HL-60 (cell line): ENCODE data around the gene ULK2.

Experiments
- CTCF ChIP-seq: IDR thresholded peaks from one replicate; pipeline ENCODE4 v1.5.1; 2011; ENCODE audit warnings: low read length, control low read depth, inconsistent platforms; ENCODE audit not compliant: insufficient read depth
- GABPA ChIP-seq: IDR thresholded peaks from 2 replicates; pipeline ENCODE4 v1.6.1; 2012; ENCODE audit warnings: low read depth
- POLR2AphosphoS5 ChIP-seq: IDR thresholded peaks from 2 replicates; pipeline ENCODE4 v1.6.1; 2012; ENCODE audit warnings: low read depth
- REST ChIP-seq: IDR thresholded peaks from 2 replicates; pipeline ENCODE4 v1.6.1; 2012; ENCODE audit warnings: low read depth; ENCODE audit not compliant: insufficient replicate concordance
- SPI1 ChIP-seq: IDR thresholded peaks from 2 replicates; pipeline ENCODE4 v1.6.1; 2012; ENCODE audit warnings: low read depth, mild to moderate bottlenecking, borderline replicate concordance

GRCh38 chr17:19729900-19730299, 137.8 kb downstream of the ULK2 start:
- TF ChIP-seq CTCF (no peak), REST (no peak), POLR2AphosphoS5 (no peak), SPI1 (no peak), GABPA (no peak)
